HG03060 (cell line): ENCODE measurements around the gene CCNQ.

ENCODE experiments used
- ATAC-seq: cut with Tn5 transposase; IDR thresholded peaks from one replicate; pipeline ENCODE4 v1.9.1; 2021; ENCODE audit warnings: low read depth, moderate number of reproducible peaks; ENCODE audit not compliant: unreplicated experiment

The CCNQ gene

GRCh38 chrX:153578200-153578835, 20.6 kb downstream of the CCNQ start:
- no peak for ATAC-seq

- no peak for ATAC-seq
Measured at GRCh38 chrX:153576961-153577360, 22.0 kb downstream of the CCNQ start.

GRCh38 chrX:153576239-153576870, 22.6 kb downstream of the CCNQ start:
- ATAC-seq = no peak

- ATAC-seq = no peak
Measured at GRCh38 chrX:153573984-153574383, 25.0 kb downstream of the CCNQ start.

- ATAC-seq = no peak
Measured at GRCh38 chrX:153572601-153573000, 26.3 kb downstream of the CCNQ start.

- no peak for ATAC-seq
Measured at GRCh38 chrX:153571534-153571908, 27.4 kb downstream of the CCNQ start.

- no peak for ATAC-seq
Measured at GRCh38 chrX:153569475-153569874, 29.5 kb downstream of the CCNQ start.

GRCh38 chrX:153568451-153569011, 30.4 kb downstream of the CCNQ start:
- ATAC-seq = no peak

GRCh38 chrX:153565996-153566580, 32.9 kb downstream of the CCNQ start:
- ATAC-seq = no peak

- ATAC-seq = no peak
Measured at GRCh38 chrX:153564047-153564606, 34.8 kb downstream of the CCNQ start.

GRCh38 chrX:153562546-153562945, 36.4 kb downstream of the CCNQ start:
- no peak for ATAC-seq

- ATAC-seq = no peak
Measured at GRCh38 chrX:153561337-153561736, 37.6 kb downstream of the CCNQ start.

- ATAC-seq = no peak
Measured at GRCh38 chrX:153560466-153560865, 38.5 kb downstream of the CCNQ start.

GRCh38 chrX:153560000-153560399, 38.9 kb downstream of the CCNQ start:
- ATAC-seq = no peak

- ATAC-seq = no peak
Measured at GRCh38 chrX:153557618-153558355, 41.2 kb downstream of the CCNQ start.

GRCh38 chrX:153556767-153557166, 42.2 kb downstream of the CCNQ start:
- no peak for ATAC-seq

- no peak for ATAC-seq
Measured at GRCh38 chrX:153554519-153555167, 44.3 kb downstream of the CCNQ start.

- ATAC-seq = no peak
Measured at GRCh38 chrX:153551135-153551534, 47.8 kb downstream of the CCNQ start.

GRCh38 chrX:153549807-153550206, 49.1 kb downstream of the CCNQ start:
- ATAC-seq = no peak

GRCh38 chrX:153549231-153549630, 49.7 kb downstream of the CCNQ start:
- ATAC-seq = no peak
